ENCODE data around the gene SEC14L3. TPM values are rescaled to one million over a fixed set of nuclear protein-coding genes. Genes with fewer than 3 reads are reported as not detected.

Gene SEC14L3
- total RNA-seq, 1 donor from 2014 or later, result not detected

Other genes with a start within 250 kb of the SEC14L3 start
- gene LIF, start 225.3 kb downstream of the SEC14L3 start, total RNA-seq, result 919 and 932 TPM in 2 replicates
- gene OSM, start 205.2 kb downstream of the SEC14L3 start, total RNA-seq, result 148 and 152 TPM in 2 replicates
- 11.1 TPM in 2 replicates for gene CASTOR1, start 182.5 kb downstream of the SEC14L3 start, total RNA-seq
- 26.8 and 29.4 TPM in 2 replicates for gene TBC1D10A, start 145.1 kb downstream of the SEC14L3 start, total RNA-seq
- 287 and 325 TPM in 2 replicates for gene SF3A1, start 115.1 kb downstream of the SEC14L3 start, total RNA-seq
- 3.2 and 4.3 TPM in 2 replicates for gene CCDC157, start 115.0 kb downstream of the SEC14L3 start, total RNA-seq
- gene RNF215, start 84.6 kb downstream of the SEC14L3 start, total RNA-seq, result 17.2 and 19.3 TPM in 2 replicates
- gene SEC14L2, start 75.0 kb downstream of the SEC14L3 start, total RNA-seq, result 32.7 and 36.2 TPM in 2 replicates
- gene MTFP1, start 46.2 kb downstream of the SEC14L3 start, total RNA-seq, result 72.2 and 77.3 TPM in 2 replicates
- gene SEC14L4, start 33.7 kb upstream of the SEC14L3 start, total RNA-seq, result not detected in 2 replicates
- 0.05 TPM in 1 of 2 replicates, not detected in the other for gene SEC14L6, start 74.7 kb upstream of the SEC14L3 start, total RNA-seq
- gene GAL3ST1, start 102.6 kb upstream of the SEC14L3 start, total RNA-seq, result not detected in 2 replicates
- gene PES1, start 119.9 kb upstream of the SEC14L3 start, total RNA-seq, result 129 and 132 TPM in 2 replicates
- gene TCN2, start 135.2 kb upstream of the SEC14L3 start, total RNA-seq, result 0.51 and 0.68 TPM in 2 replicates
- gene SLC35E4, start 163.8 kb upstream of the SEC14L3 start, total RNA-seq, result 8.3 and 9.0 TPM in 2 replicates
- 10.5 and 11.2 TPM in 2 replicates for gene DUSP18, start 195.9 kb upstream of the SEC14L3 start, total RNA-seq
- gene OSBP2, start 222.9 kb upstream of the SEC14L3 start, total RNA-seq, result 2.1 and 2.4 TPM in 2 replicates

Data from activated T-helper 2 cell treated with anti-CD3 and anti-CD28 coated beads, Interferon-gamma antibody, Interleukin-2, Interleukin-4, amounts not matched to agents 10 μg/mL and 5 μg/mL and 100 μg/mL, durations not matched to agents 14 hours and 24 hours and 36 hours (primary cell).